SK-MEL-5 (cell line): ENCODE data around the gene PMS1. TPM values are rescaled to one million over a fixed set of nuclear protein-coding genes. Genes with fewer than 3 reads are reported as not detected.
"Not testable (repeated sequence)": the region's sequence is repeated elsewhere in the genome, so short reads cannot be mapped to it uniquely, and the experiment has no call there.

Source experiments
- DNase-seq: peaks from one replicate; pipeline ENCODE4 v3.0.0-alpha.2; 2016; ENCODE audit warnings: low read depth, low spot score
- in situ Hi-C: cut with HindIII; loops from 2 replicates; pipeline ENCODE4 v1.10.0; 2016; ENCODE audit warnings: low sequenced_read_pairs, high pct_unique_total_duplicates, low pct_unique_long_range_greater_than_20kb
- total RNA-seq: library from RNA; depleted of rRNA; stranded (reverse); fragments of >200 nt; shearing (Covaris generic); gene quantifications from 2 replicates; pipeline ENCODE4 v1.2.3, GENCODE V29; 2014; rRNA removed

PMS1 gene
- total RNA-seq, 1 experiment from 2014 or later: 13.6 TPM

GRCh38 chr2:189885368-189885767, 101.1 kb downstream of the PMS1 start:
- in situ Hi-C loops: no loop called here
- no peak for DNase-seq

GRCh38 chr2:189892546-189893294, 108.5 kb downstream of the PMS1 start:
- DNase-seq, in situ Hi-C loops: not testable (repeated sequence)

GRCh38 chr2:189896809-189897208, 112.6 kb downstream of the PMS1 start:
- in situ Hi-C loops: no loop called here
- no peak for DNase-seq

- no peak for DNase-seq
- in situ Hi-C loops: no loop called here
These were observed 114.9 kb downstream of the PMS1 start for GRCh38 chr2:189899101-189899500.

- in situ Hi-C loops: no loop called here
- no peak for DNase-seq
These were observed 116.5 kb downstream of the PMS1 start for GRCh38 chr2:189900726-189901125.

GRCh38 chr2:189901664-189902063, 117.4 kb downstream of the PMS1 start:
- no peak for DNase-seq
- in situ Hi-C loops: no loop called here

GRCh38 chr2:189913821-189914220, 129.6 kb downstream of the PMS1 start:
- in situ Hi-C loops: no loop called here

GRCh38 chr2:189916651-189917050, 132.4 kb downstream of the PMS1 start:
- in situ Hi-C loops: no loop called here

More at GRCh38 chr2:189913821-189914220, 129.6 kb downstream of the PMS1 start:
- DNase-seq: no peak

More at GRCh38 chr2:189916651-189917050, 132.4 kb downstream of the PMS1 start:
- DNase-seq: no peak

Other genes starting within 250 kb of the PMS1 start
- gene SLC40A1, start 203.7 kb upstream of the PMS1 start, total RNA-seq: 0.92 and 2.0 TPM in 2 replicates
- gene ASNSD1, start 123.0 kb upstream of the PMS1 start, total RNA-seq: 56.9 and 58.6 TPM in 2 replicates
- gene ANKAR, start 109.8 kb upstream of the PMS1 start, total RNA-seq: 1.9 and 2.6 TPM in 2 replicates
- 27.4 and 32.3 TPM in 2 replicates for gene OSGEPL1, start 21.7 kb upstream of the PMS1 start, total RNA-seq
- 80.6 and 90.7 TPM in 2 replicates for gene ORMDL1, start 111 bp upstream of the PMS1 start, total RNA-seq